ENCODE measurements around the gene TRPM2. TPM values are rescaled to one million over a fixed set of nuclear protein-coding genes. Genes with fewer than 3 reads are reported as not detected.

Gene TRPM2
- total and polyA plus RNA-seq, 2 of the 13 experiments (the other 11 are each of a cell fraction or from before 2014, with no cell fraction given): 0.07 to 0.20 TPM

- in situ Hi-C loops (cut with HindIII; ENCODE audit: extremely low pct_ligation_motif_present, low pct_unique_long_range_greater_than_20kb) (no loop called here), intact Hi-C loops (cut with micrococcal nuclease; ENCODE audit: unreplicated experiment) (no loop called here)
These were observed 124.3 kb downstream of the TRPM2 start for GRCh38 chr21:44477712-44478111.

More at GRCh38 chr21:44477712-44478111, 124.3 kb downstream of the TRPM2 start:
- no peak overlapping the region for H3K27ac ChIP-seq (ENCODE audit: extremely low read length, insufficient read depth, low read length)
- H3K4me1 ChIP-seq (ENCODE audit: insufficient read depth, low read length): peaks cover 41% of the 10 kb centered on the region
- no peak overlapping the region for H3K4me3 ChIP-seq (replicated peaks in 1 of 3; ENCODE audit: insufficient read depth in 1 of 3, low read depth in 2 of 3, low read length in 3 of 3)
- no peak for FAIRE-seq
- ChIA-PET CTCF (ENCODE audit: low intra/inter-chr PET ratio, low total read pairs) (no interaction called here), POLR2A (interaction anchor here (0.9 to 1.3 kb wide), 2 partner anchors 20 to 23 kb away, joined by 3 read pairs; no protein-coding TSS in a partner anchor)
- H3K27me3 ChIP-seq (ENCODE audit: control insufficient read depth in 1 of 2, insufficient read depth in 2 of 2, low read length in 2 of 2): no peaks in the 10 kb centered on the region
- H3K4me2 ChIP-seq (ENCODE audit: low read depth, low read length): no peak overlapping the region
- DNase-seq (ENCODE audit: low spot score): no peak
- H4K20me1 ChIP-seq (ENCODE audit: insufficient read depth, low read length): no peaks in the 10 kb centered on the region
- no peak for ATAC-seq
- no peaks in the 10 kb centered on the region for H3K36me3 ChIP-seq (replicated peaks in 1 of 2; ENCODE audit: control insufficient read depth in 1 of 2, insufficient read depth in 2 of 2, low read length in 2 of 2)
- H3K9ac ChIP-seq (ENCODE audit: insufficient read depth, low read depth, low read length): no peak overlapping the region
- 85% methylated on average over 6 of the region's 7 CpGs for WGBS (ENCODE audit: low lambda C conversion rate)
- TF ChIP-seq ZNF263 (CRISPR knock-in tag; IDR thresholded peaks at IDR 0.05): 0 out of 2 replicates have a peak, but pooled peaks have one; percentile 25
- TF ChIP-seq SRSF9 (IDR thresholded peaks at IDR 0.05; ENCODE audit: borderline replicate concordance, insufficient read depth, low read depth, low read length, poor library complexity, severe bottlenecking): no peak
- TF ChIP-seq PREB (CRISPR knock-in tag; IDR thresholded peaks at IDR 0.05): no peak
- no peak for TF ChIP-seq NCOA2 (CRISPR knock-in tag; IDR thresholded peaks at IDR 0.05)
- TF ChIP-seq TIGD3 (CRISPR knock-in tag; IDR thresholded peaks at IDR 0.05; ENCODE audit: borderline replicate concordance): no peak
- TF ChIP-seq DMTF1 (CRISPR knock-in tag; IDR thresholded peaks at IDR 0.05): no peak
- no peak for TF ChIP-seq FOXO4 (CRISPR knock-in tag; conservative IDR thresholded peaks at IDR 0.05)
- H3K79me2 ChIP-seq (ENCODE audit: insufficient read depth, low read length): no peaks in the 10 kb centered on the region
- no TSS peak for BruUV-seq (replicated peaks)
- H2AFZ ChIP-seq (ENCODE audit: low read length): no peak overlapping the region
- no peaks in the 10 kb centered on the region for H3K9me3 ChIP-seq (ENCODE audit: low read length)

All from HepG2 (cell line).